Left ventricle myocardium inferior (tissue), 1 donor: ENCODE results near the gene RUBCNL. TPM values are rescaled to one million over a fixed set of nuclear protein-coding genes. Genes with fewer than 3 reads are reported as not detected.

Source experiments
- DNase-seq: peaks from one replicate; pipeline ENCODE4 v3.0.0-alpha.2; 2020
- H3K27ac ChIP-seq: fragments of 200-600 bp; replicated peaks from 2 replicates; pipeline ENCODE4 v1.8.0; 2021
- H3K27me3 ChIP-seq: fragments of 200-600 bp; 2 replicates; pipeline ENCODE4 v1.8.0; 2021; ENCODE audit warnings: low read depth
- H3K36me3 ChIP-seq: fragments of 200-600 bp; 2 replicates; pipeline ENCODE4 v1.8.0; 2021
- H3K4me1 ChIP-seq: fragments of 200-600 bp; 2 replicates; pipeline ENCODE4 v1.8.0; 2021
- H3K4me3 ChIP-seq: fragments of 200-600 bp; 2 replicates; pipeline ENCODE4 v1.8.0; 2021; ENCODE audit warnings: mild to moderate bottlenecking, moderate library complexity
- H3K9me3 ChIP-seq: fragments of 200-600 bp; replicated peaks from 2 replicates; pipeline ENCODE4 v1.8.0; 2021
- CTCF ChIP-seq: fragments of 200-600 bp; IDR thresholded peaks from 2 replicates; pipeline ENCODE4 v1.8.0; 2021; ENCODE audit warnings: antibody characterized with exemption, mild to moderate bottlenecking, borderline replicate concordance
- intact Hi-C: fragments of 100-400 bp; cut with micrococcal nuclease; formaldehyde crosslinking; loops from one replicate; pipeline ENCODE4 v1.11.0; 2022
- total RNA-seq: library from RNA; stranded (reverse); fragmentation: NEBNext Ultra II Directional; extraction: Animal tissue kit (Norgen Biotek cat#: 25700); gene quantifications from one replicate; pipeline ENCODE4 v1.2.1, GENCODE V29; 2021
- donor health status: DM: no; HTN: yes; CAD: no; lungs with severe emphysema.

The RUBCNL gene
- total RNA-seq, 1 donor from 2014 or later = 0.38 TPM

- Histone ChIP-seq H3K27me3 (peaks cover 11% of the 10 kb centered on the region), H3K27ac (no peak overlapping the region), H3K4me1 (no peaks in the 10 kb centered on the region), H3K4me3 (no peak overlapping the region), H3K9me3 (peaks cover 7% of the 10 kb centered on the region), H3K36me3 (no peaks in the 10 kb centered on the region)
- TF ChIP-seq CTCF = no peak
- intact Hi-C loops = no loop called here
- DNase-seq = no peak
Measured at GRCh38 chr13:46332772-46333171, 54.3 kb downstream of the RUBCNL start.

GRCh38 chr13:46329624-46330023 is 57.4 kb downstream of the RUBCNL start:
- Histone ChIP-seq H3K4me3 (no peak overlapping the region), H3K36me3 (no peaks in the 10 kb centered on the region), H3K4me1 (no peaks in the 10 kb centered on the region), H3K27me3 (peaks cover 7% of the 10 kb centered on the region), H3K9me3 (no peaks in the 10 kb centered on the region), H3K27ac (no peak overlapping the region)
- no peak for DNase-seq
- intact Hi-C loops = no loop called here
- TF ChIP-seq CTCF = no peak

GRCh38 chr13:46327246-46327645 is 59.8 kb downstream of the RUBCNL start:
- H3K27me3 ChIP-seq = peaks cover 20% of the 10 kb centered on the region
- no peak for TF ChIP-seq CTCF
- no peaks in the 10 kb centered on the region for H3K9me3 ChIP-seq
- no peak overlapping the region for H3K27ac ChIP-seq
- no peak for DNase-seq
- H3K4me3 ChIP-seq = no peak overlapping the region
- no peaks in the 10 kb centered on the region for H3K4me1 ChIP-seq
- H3K36me3 ChIP-seq = no peaks in the 10 kb centered on the region
- intact Hi-C loops = no loop called here

- H3K4me3 ChIP-seq = no peak overlapping the region
- no peak overlapping the region for H3K27ac ChIP-seq
- no peak for TF ChIP-seq CTCF
- peaks cover 14% of the 10 kb centered on the region for H3K27me3 ChIP-seq
- DNase-seq = no peak
- intact Hi-C loops = no loop called here
- H3K4me1 ChIP-seq = no peaks in the 10 kb centered on the region
- no peaks in the 10 kb centered on the region for H3K36me3 ChIP-seq
- no peaks in the 10 kb centered on the region for H3K9me3 ChIP-seq
Measured at GRCh38 chr13:46324976-46325375, 62.1 kb downstream of the RUBCNL start.

- Histone ChIP-seq H3K27me3 (peaks cover 19% of the 10 kb centered on the region), H3K27ac (no peak overlapping the region), H3K36me3 (no peaks in the 10 kb centered on the region), H3K9me3 (no peaks in the 10 kb centered on the region), H3K4me1 (no peaks in the 10 kb centered on the region), H3K4me3 (no peak overlapping the region)
- TF ChIP-seq CTCF = peak; percentile 66
- intact Hi-C loops = no loop called here
- peak; percentile 42 for DNase-seq
Measured at GRCh38 chr13:46321494-46322225, 65.4 kb downstream of the RUBCNL start.
